SU-DHL-6 (cell line): ENCODE results near the gene ACKR2.

Source experiments
- EZH2phosphoT487 ChIP-seq: fragments of 200-600 bp; sonication (generic), shearing (Covaris generic); conservative IDR thresholded peaks from 2 replicates; pipeline ENCODE4 v1.6.1; 2018; ENCODE audit warnings: mild to moderate bottlenecking, antibody characterized with exemption, low read length, moderate library complexity, mixed read lengths
- TF ChIP-seq, protein P1 (sequence below): fragments of 200-600 bp; sonication (generic); IDR thresholded peaks from one replicate; pipeline ENCODE4 v1.5.1; 2017; ENCODE audit warnings: antibody characterized with exemption, mild to moderate bottlenecking, low read length, moderate library complexity; ENCODE audit not compliant: insufficient read depth, poor library complexity, severe bottlenecking

GRCh38 chr3:42855219-42855546 lies 45.9 kb downstream of the ACKR2 start:
- TF ChIP-seq, protein P1, sequence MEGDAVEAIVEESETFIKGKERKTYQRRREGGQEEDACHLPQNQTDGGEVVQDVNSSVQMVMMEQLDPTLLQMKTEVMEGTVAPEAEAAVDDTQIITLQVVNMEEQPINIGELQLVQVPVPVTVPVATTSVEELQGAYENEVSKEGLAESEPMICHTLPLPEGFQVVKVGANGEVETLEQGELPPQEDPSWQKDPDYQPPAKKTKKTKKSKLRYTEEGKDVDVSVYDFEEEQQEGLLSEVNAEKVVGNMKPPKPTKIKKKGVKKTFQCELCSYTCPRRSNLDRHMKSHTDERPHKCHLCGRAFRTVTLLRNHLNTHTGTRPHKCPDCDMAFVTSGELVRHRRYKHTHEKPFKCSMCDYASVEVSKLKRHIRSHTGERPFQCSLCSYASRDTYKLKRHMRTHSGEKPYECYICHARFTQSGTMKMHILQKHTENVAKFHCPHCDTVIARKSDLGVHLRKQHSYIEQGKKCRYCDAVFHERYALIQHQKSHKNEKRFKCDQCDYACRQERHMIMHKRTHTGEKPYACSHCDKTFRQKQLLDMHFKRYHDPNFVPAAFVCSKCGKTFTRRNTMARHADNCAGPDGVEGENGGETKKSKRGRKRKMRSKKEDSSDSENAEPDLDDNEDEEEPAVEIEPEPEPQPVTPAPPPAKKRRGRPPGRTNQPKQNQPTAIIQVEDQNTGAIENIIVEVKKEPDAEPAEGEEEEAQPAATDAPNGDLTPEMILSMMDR, result no peak
- no peak for TF ChIP-seq EZH2phosphoT487
